IPS DF 6.9 (cell line): ENCODE measurements around the gene OR2T12.
"Not testable (repeated sequence)": the region's sequence is repeated elsewhere in the genome, so short reads cannot be mapped to it uniquely, and the experiment has no call there.

Source experiments
- DNase-seq: peaks from one replicate; pipeline ENCODE4 v3.0.0-alpha.2; 2013; ENCODE audit warnings: low read depth, low spot score
- H3K27ac ChIP-seq: one replicate; pipeline ENCODE4 v1.5.1; 2013; ENCODE audit warnings: low read length, control low read depth
- H3K27me3 ChIP-seq: 2 replicates; pipeline ENCODE4 v1.6.1; 2013; ENCODE audit warnings: mild to moderate bottlenecking, low read length; ENCODE audit not compliant: control insufficient read depth, insufficient read depth
- H3K36me3 ChIP-seq: 2 replicates; pipeline ENCODE4 v1.6.1; 2013; ENCODE audit warnings: low read length; ENCODE audit not compliant: control insufficient read depth, insufficient read depth
- H3K4me1 ChIP-seq: 2 replicates; pipeline ENCODE4 v1.6.1; 2013; ENCODE audit warnings: low read length; ENCODE audit not compliant: control insufficient read depth, insufficient read depth
- H3K4me3 ChIP-seq: 2 replicates; pipeline ENCODE4 v1.5.1; 2013; ENCODE audit warnings: mild to moderate bottlenecking, low read length
- H3K9me3 ChIP-seq: 2 replicates; pipeline ENCODE4 v1.6.1; 2013; ENCODE audit warnings: low read length, inconsistent platforms; ENCODE audit not compliant: control insufficient read depth, insufficient read depth
- WGBS: extraction: QIAGEN DNeasy Blood & Tissue Kit; methylation state at CpG from one replicate; pipeline ENCODE4 v1.1.7; 2013; ENCODE audit warnings: mixed read lengths, missing lambda C conversion rate; ENCODE audit not compliant: insufficient read length, insufficient coverage; 5-methylcytosine and 5-hydroxymethylcytosine counted together

The OR2T12 gene

GRCh38 chr1:248303324-248303723, at the start of gene OR2T12:
TSS of gene OR2T12 (minus strand) at chr1:248303424. CDS start at chr1:248295578, 7,846 bp downstream.
- DNase-seq: no peak
- H3K27me3 ChIP-seq: no peaks in the 10 kb centered on the region
- H3K4me1 ChIP-seq: no peaks in the 10 kb centered on the region
- peaks cover 2% of the 10 kb centered on the region for H3K9me3 ChIP-seq
- no peak within 1 kb of the TSS for H3K27ac ChIP-seq
- H3K36me3 ChIP-seq: no peaks in the 10 kb centered on the region
- no CpG with 5 or more reads among the region's 1 CpG for WGBS
- H3K4me3 ChIP-seq: no peak within 1 kb of the TSS

- Histone ChIP-seq H3K4me3 (no peak within 1 kb of the TSS), H3K27me3 (no peaks in the 10 kb centered on the region), H3K4me1 (no peaks in the 10 kb centered on the region), H3K36me3 (no peaks in the 10 kb centered on the region), H3K9me3 (peaks cover 3% of the 10 kb centered on the region), H3K27ac (no peak within 1 kb of the TSS)
- no CpG with 5 or more reads among the region's 4 CpGs for WGBS
- no peak for DNase-seq
These were observed 45.3 kb upstream of the OR2T12 start, which contains the start of gene OR14C36 for GRCh38 chr1:248348475-248348874. TSS of gene OR14C36 (plus strand) at chr1:248348775. CDS start at chr1:248348775, 0 bp downstream.

- DNase-seq: no peak
- no peak overlapping the region for H3K27ac ChIP-seq
- WGBS: no CpG with 5 or more reads among the region's 3 CpGs
- no peaks in the 10 kb centered on the region for H3K36me3 ChIP-seq
- no peaks in the 10 kb centered on the region for H3K27me3 ChIP-seq
- H3K4me3 ChIP-seq: no peak overlapping the region
- no peaks in the 10 kb centered on the region for H3K4me1 ChIP-seq
- H3K9me3 ChIP-seq: no peaks in the 10 kb centered on the region; the same call in 1 of the 2 replicates
These were observed 40.2 kb upstream of the OR2T12 start for GRCh38 chr1:248343451-248343850.

- Histone ChIP-seq H3K36me3 (no peaks in the 10 kb centered on the region), H3K9me3 (peaks cover 2% of the 10 kb centered on the region; the same call in 1 of the 2 replicates)
These were observed 21.2 kb upstream of the OR2T12 start, which contains the start of gene OR2M7 for GRCh38 chr1:248324468-248324867. TSS of gene OR2M7 (minus strand) at chr1:248324568. CDS start at chr1:248324568, 0 bp downstream.

GRCh38 chr1:248316796-248317195, 13.6 kb upstream of the OR2T12 start:
- Histone ChIP-seq H3K9me3 (peaks cover 8% of the 10 kb centered on the region), H3K27ac (no peak overlapping the region), H3K4me3 (no peak overlapping the region), H3K4me1 (no peaks in the 10 kb centered on the region), H3K36me3 (no peaks in the 10 kb centered on the region), H3K27me3 (no peaks in the 10 kb centered on the region)
- WGBS: no CpG with 5 or more reads among the region's 11 CpGs
- DNase-seq: no peak

More at GRCh38 chr1:248324468-248324867, 21.2 kb upstream of the OR2T12 start, which contains the start of gene OR2M7:
- Histone ChIP-seq H3K27me3 (no peaks in the 10 kb centered on the region), H3K4me1 (no peaks in the 10 kb centered on the region), H3K27ac (no peak within 1 kb of the TSS), H3K4me3 (no peak within 1 kb of the TSS)
- DNase-seq: no peak
- WGBS: no CpG with 5 or more reads among the region's 1 CpG

GRCh38 chr1:248306740-248307139, 3.5 kb upstream of the OR2T12 start:
- H3K9me3 ChIP-seq, H3K27me3 ChIP-seq, H3K4me1 ChIP-seq, DNase-seq, H3K27ac ChIP-seq, H3K4me3 ChIP-seq, H3K36me3 ChIP-seq: not testable (repeated sequence)
- no CpG with 5 or more reads among the region's 15 CpGs for WGBS

GRCh38 chr1:248306103-248306502, 2.9 kb upstream of the OR2T12 start:
- Histone ChIP-seq H3K27me3 (no peaks in the 10 kb centered on the region), H3K27ac (no peak overlapping the region), H3K36me3 (no peaks in the 10 kb centered on the region), H3K4me3 (no peak overlapping the region), H3K4me1 (no peaks in the 10 kb centered on the region), H3K9me3 (peaks cover 2% of the 10 kb centered on the region)
- WGBS: no CpG with 5 or more reads among the region's 19 CpGs
- DNase-seq: no peak

- not testable (repeated sequence) for H3K9me3 ChIP-seq, H3K27me3 ChIP-seq, H3K4me3 ChIP-seq, DNase-seq, H3K4me1 ChIP-seq, H3K27ac ChIP-seq, H3K36me3 ChIP-seq
- WGBS: no CpG with 5 or more reads among the region's 9 CpGs
These were observed 2.4 kb upstream of the OR2T12 start for GRCh38 chr1:248305672-248306071.

- H3K27ac ChIP-seq: no peak overlapping the region
- H3K36me3 ChIP-seq: no peaks in the 10 kb centered on the region
- no peaks in the 10 kb centered on the region for H3K27me3 ChIP-seq
- WGBS: no CpG with 5 or more reads among the region's 6 CpGs
- no peak overlapping the region for H3K4me3 ChIP-seq
- DNase-seq: no peak
- peaks cover 1% of the 10 kb centered on the region for H3K9me3 ChIP-seq
- H3K4me1 ChIP-seq: no peaks in the 10 kb centered on the region
These were observed 14.8 kb downstream of the OR2T12 start for GRCh38 chr1:248288391-248288790.

GRCh38 chr1:248277876-248278275, 25.3 kb downstream of the OR2T12 start, which contains the start of gene OR2T33:
TSS of gene OR2T33 (minus strand) at chr1:248277976. CDS start at chr1:248273814, 4,162 bp downstream.
- DNase-seq: no peak
- Histone ChIP-seq H3K36me3 (no peaks in the 10 kb centered on the region), H3K9me3 (peaks cover 3% of the 10 kb centered on the region; the same call in 1 of the 2 replicates), H3K4me1 (no peaks in the 10 kb centered on the region), H3K4me3 (no peak within 1 kb of the TSS), H3K27ac (no peak within 1 kb of the TSS), H3K27me3 (no peaks in the 10 kb centered on the region)
- WGBS: no CpG with 5 or more reads among the region's 1 CpG

- not testable (repeated sequence) for H3K9me3 ChIP-seq, H3K27me3 ChIP-seq, H3K27ac ChIP-seq, DNase-seq, H3K4me3 ChIP-seq, H3K4me1 ChIP-seq, H3K36me3 ChIP-seq
- no CpG with 5 or more reads among the region's 16 CpGs for WGBS
These were observed 30.0 kb downstream of the OR2T12 start for GRCh38 chr1:248273225-248273624.
